Measurements from ENCODE around the gene RAB30.

The RAB30 gene

DNA sequence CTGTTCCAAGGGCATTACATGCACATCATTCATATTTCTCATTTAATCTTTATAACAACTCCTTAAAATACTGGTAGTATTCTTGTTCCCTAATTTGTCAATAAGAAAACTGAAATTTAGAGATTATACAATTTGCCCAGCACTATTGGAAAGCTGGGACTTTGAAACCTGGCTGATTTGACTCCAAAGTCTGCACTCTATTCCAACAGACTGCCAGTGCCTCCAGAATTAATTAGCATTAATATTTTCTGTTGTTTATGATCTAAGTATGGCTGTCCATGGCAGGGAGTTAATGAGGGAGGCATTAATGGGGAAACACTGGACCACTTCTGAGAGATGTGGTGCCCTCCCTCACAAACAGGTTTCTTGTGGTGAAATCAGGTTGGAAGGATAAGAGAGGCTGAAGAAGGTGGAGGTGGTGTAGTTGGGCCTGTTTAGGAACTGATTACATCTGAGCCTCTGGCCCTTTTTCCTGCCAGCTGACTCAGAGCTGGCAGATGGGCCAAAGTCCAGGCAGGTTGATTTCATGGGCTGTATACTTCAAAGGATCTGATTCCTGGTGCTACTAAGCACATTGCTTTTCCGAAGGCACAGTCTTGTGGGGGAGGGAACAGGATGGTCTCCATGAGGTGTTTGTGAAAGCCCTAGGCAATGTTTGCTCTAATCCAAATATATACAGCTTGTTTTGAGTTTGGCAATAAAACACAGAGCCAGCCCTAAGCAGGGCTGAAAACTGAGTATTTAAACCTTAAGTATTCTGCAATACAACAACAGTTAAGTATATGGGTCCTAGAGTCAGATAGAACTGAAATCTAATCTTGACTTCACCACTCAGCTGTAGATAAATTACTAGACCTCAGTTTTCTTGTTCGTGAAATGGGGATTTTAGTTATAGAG is 21.0 kb upstream of the RAB30 start:
- Mint-ChIP-seq H3K4me3 (no peak overlapping the region), H3K4me1 (no peaks in the 10 kb centered on the region), H3K27ac (ENCODE audit: low read depth) (no peak overlapping the region), H3K36me3 (ENCODE audit: insufficient read depth) (no peaks in the 10 kb centered on the region), H3K9me3 (no peaks in the 10 kb centered on the region), H3K27me3 (no peaks in the 10 kb centered on the region)
- DNase-seq (ENCODE audit: low spot score in 2 of 2) = no peak
- no peak for ATAC-seq (replicated peaks; ENCODE audit: extremely low read depth, poor library complexity, severe bottlenecking)

- DNase-seq (ENCODE audit: low spot score in 2 of 2) = no peak
- Mint-ChIP-seq H3K4me1 (no peaks in the 10 kb centered on the region), H3K27me3 (no peaks in the 10 kb centered on the region), H3K36me3 (ENCODE audit: insufficient read depth) (peaks cover 2% of the 10 kb centered on the region), H3K9me3 (no peaks in the 10 kb centered on the region), H3K27ac (ENCODE audit: low read depth) (peak overlapping the region; percentile 58), H3K4me3 (no peak overlapping the region)
- no peak for ATAC-seq (replicated peaks; ENCODE audit: extremely low read depth, poor library complexity, severe bottlenecking)
These were observed 17.3 kb upstream of the RAB30 start for GRCh38 chr11:83088965-83089364.

- peak overlapping the region; percentile 36 for H3K27ac Mint-ChIP-seq (ENCODE audit: low read depth)
- H3K4me1 Mint-ChIP-seq = no peaks in the 10 kb centered on the region
- no peaks in the 10 kb centered on the region for H3K9me3 Mint-ChIP-seq
- H3K27me3 Mint-ChIP-seq = no peaks in the 10 kb centered on the region
- DNase-seq (ENCODE audit: low spot score in 2 of 2) (no peak), ATAC-seq (replicated peaks; ENCODE audit: extremely low read depth, poor library complexity, severe bottlenecking) (no peak)
- H3K36me3 Mint-ChIP-seq (ENCODE audit: insufficient read depth) = peaks cover 5% of the 10 kb centered on the region
- H3K4me3 Mint-ChIP-seq = no peak overlapping the region
These were observed 15.3 kb upstream of the RAB30 start for GRCh38 chr11:83087035-83087434.

DNA sequence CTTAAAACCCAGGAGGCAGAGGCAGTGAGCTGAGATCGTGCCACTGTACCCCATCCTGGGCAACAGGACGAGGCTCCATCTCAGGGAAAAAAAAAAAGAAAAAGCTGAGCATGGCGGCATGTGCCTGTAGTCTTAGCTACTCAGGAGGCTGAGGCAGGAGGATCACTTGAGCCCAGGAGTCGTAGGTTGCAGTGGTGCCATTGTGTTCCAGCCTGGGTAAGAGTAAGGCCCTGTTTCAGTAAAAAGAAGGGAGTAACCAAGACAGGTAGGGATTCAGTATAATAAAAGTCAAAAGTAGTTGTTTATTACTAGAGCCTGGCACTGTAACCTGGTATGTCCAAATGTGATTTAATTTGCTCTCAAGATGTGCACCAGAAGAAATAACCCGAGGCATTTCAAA is 8.1 kb upstream of the RAB30 start:
- Mint-ChIP-seq H3K9me3 (no peaks in the 10 kb centered on the region), H3K4me1 (peaks cover 17% of the 10 kb centered on the region), H3K27me3 (no peaks in the 10 kb centered on the region), H3K27ac (ENCODE audit: low read depth) (peak overlapping the region; percentile 35), H3K4me3 (no peak overlapping the region), H3K36me3 (ENCODE audit: insufficient read depth) (peaks cover 5% of the 10 kb centered on the region)
- DNase-seq (ENCODE audit: low spot score in 2 of 2) = no peak
- no peak for ATAC-seq (replicated peaks; ENCODE audit: extremely low read depth, poor library complexity, severe bottlenecking)

DNA sequence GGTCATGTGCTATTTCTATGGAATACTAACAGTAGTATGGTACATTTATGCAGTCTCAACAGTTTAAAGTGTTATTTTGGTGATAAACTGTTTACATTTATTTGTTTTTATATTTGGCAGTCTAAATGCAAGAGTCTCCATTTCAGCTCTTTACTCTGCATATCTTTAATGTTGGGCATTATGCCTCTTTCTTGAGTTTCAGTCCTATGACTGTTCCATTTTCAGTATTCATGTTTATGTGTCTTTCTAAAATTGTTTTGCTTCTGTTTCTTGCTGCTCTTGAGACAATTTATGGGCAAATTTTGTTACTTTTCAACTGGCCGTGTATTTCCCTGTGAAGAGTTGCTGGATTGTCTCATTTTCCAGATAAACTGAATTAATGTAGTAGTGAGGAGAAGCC is 6.6 kb upstream of the RAB30 start:
- H3K4me1 Mint-ChIP-seq = peaks cover 21% of the 10 kb centered on the region
- H3K27me3 Mint-ChIP-seq = no peaks in the 10 kb centered on the region
- H3K36me3 Mint-ChIP-seq (ENCODE audit: insufficient read depth) = peaks cover 9% of the 10 kb centered on the region
- no peak for DNase-seq (ENCODE audit: low spot score in 2 of 2)
- peak overlapping the region; percentile 26 for H3K27ac Mint-ChIP-seq (ENCODE audit: low read depth)
- no peak overlapping the region for H3K4me3 Mint-ChIP-seq
- H3K9me3 Mint-ChIP-seq = no peaks in the 10 kb centered on the region
- ATAC-seq (replicated peaks; ENCODE audit: extremely low read depth, poor library complexity, severe bottlenecking) = no peak

DNA sequence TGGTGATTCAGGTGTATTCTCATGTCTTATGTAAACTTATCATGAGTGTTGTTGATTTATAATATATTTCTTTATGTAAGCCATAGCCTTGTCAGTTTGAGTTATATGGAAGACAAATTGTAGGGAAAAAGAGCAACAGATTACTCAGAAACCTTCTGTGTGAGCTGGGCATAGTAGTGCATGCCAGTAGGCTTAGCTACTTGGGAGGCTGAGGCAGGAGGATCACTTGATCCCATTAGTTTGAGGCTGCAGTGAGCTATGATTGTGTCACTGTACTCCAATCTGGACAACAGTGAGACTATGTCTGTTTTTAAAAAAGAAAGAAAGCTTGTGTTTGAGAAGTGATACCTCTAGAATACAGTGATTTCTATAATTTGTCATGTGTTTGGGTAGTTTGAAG is 2.2 kb upstream of the RAB30 start:
- DNase-seq (ENCODE audit: low spot score in 2 of 2) (no peak), ATAC-seq (replicated peaks; ENCODE audit: extremely low read depth, poor library complexity, severe bottlenecking) (no peak)
- Mint-ChIP-seq H3K9me3 (no peaks in the 10 kb centered on the region), H3K4me3 (no peak overlapping the region), H3K36me3 (ENCODE audit: insufficient read depth) (peaks cover 11% of the 10 kb centered on the region), H3K27me3 (no peaks in the 10 kb centered on the region), H3K27ac (ENCODE audit: low read depth) (no peak overlapping the region), H3K4me1 (peaks cover 28% of the 10 kb centered on the region)

DNA sequence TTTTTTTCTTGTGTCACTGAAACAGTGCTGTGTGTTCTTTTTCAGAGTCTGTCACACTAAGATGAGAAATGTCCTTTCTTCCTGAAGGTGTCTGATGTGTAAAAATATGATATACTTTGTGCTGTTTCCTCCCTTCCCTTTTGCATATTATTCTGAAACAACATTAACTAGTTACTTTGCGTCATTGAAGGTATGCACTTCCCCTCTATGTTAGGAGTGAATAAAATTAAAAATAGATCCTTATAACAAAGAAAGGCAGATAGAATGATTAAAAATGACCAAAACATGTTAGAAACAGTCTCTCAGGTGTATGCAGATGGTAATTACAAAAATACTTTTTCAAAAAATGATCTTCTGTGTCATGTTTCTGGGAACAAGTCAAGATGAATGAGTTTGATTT is 1.6 kb upstream of the RAB30 start:
- Mint-ChIP-seq H3K9me3 (no peaks in the 10 kb centered on the region), H3K4me1 (peaks cover 28% of the 10 kb centered on the region), H3K4me3 (no peak overlapping the region), H3K36me3 (ENCODE audit: insufficient read depth) (peaks cover 11% of the 10 kb centered on the region), H3K27ac (ENCODE audit: low read depth) (no peak overlapping the region), H3K27me3 (no peaks in the 10 kb centered on the region)
- ATAC-seq (replicated peaks; ENCODE audit: extremely low read depth, poor library complexity, severe bottlenecking) (no peak), DNase-seq (ENCODE audit: low spot score in 2 of 2) (no peak)

GRCh38 chr11:83072350-83073242 is 899 bp upstream of the RAB30 start:
- H3K9me3 Mint-ChIP-seq = no peaks in the 10 kb centered on the region
- H3K36me3 Mint-ChIP-seq (ENCODE audit: insufficient read depth) = peaks cover 11% of the 10 kb centered on the region
- H3K27me3 Mint-ChIP-seq = no peaks in the 10 kb centered on the region
- no peak for DNase-seq (ENCODE audit: low spot score in 2 of 2)
- no peak overlapping the region for H3K27ac Mint-ChIP-seq (ENCODE audit: low read depth)
- no peak overlapping the region for H3K4me3 Mint-ChIP-seq
- peaks cover 28% of the 10 kb centered on the region for H3K4me1 Mint-ChIP-seq
- no peak for ATAC-seq (replicated peaks; ENCODE audit: extremely low read depth, poor library complexity, severe bottlenecking)

DNA sequence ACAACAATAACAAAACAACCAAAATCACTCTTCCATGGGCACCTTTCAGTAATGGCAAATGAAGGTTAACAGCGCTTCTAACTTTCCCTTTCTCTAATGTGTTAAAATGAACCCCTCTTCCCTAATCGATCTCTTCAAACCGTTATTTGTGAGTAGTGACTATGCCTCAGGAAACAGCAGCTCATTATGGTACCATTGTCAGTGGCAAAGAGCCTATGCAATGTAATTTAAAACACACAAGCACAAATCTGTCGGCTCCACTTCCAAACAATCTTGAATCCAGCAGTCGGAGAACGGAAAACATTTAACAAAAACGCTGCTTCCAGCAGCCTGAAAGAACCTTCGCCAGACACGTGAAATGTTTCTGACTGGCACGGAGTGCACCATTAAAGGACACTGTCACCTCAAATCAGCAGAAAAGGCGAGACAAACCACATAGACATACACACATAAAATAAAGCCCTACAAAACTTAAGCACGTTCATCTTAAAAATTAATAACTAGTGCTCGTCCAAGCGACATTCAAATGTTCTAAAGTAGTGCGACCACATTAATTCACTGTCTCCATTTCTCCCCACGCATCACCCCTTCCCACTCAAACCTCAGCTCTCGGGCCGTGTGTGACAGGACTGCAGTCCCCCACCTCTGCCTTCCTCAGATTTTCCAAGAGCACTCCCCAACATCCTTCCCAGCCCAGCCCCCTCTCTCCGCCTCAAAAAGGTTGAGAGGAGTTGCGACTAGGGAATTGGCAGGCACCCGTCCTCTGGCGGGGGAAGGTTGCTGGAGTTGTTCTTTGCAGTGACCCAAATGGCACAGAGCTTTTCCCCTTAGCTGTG is 748 bp downstream of the RAB30 start:
- Mint-ChIP-seq H3K27ac (ENCODE audit: low read depth) (no peak overlapping the region), H3K4me3 (no peak overlapping the region), H3K27me3 (no peaks in the 10 kb centered on the region), H3K9me3 (no peaks in the 10 kb centered on the region), H3K36me3 (ENCODE audit: insufficient read depth) (peaks cover 9% of the 10 kb centered on the region), H3K4me1 (peaks cover 28% of the 10 kb centered on the region)
- peak in 1 of 2 donors; percentile 13 for DNase-seq (ENCODE audit: low spot score in 2 of 2)
- peak; percentile 16 for ATAC-seq (replicated peaks; ENCODE audit: extremely low read depth, poor library complexity, severe bottlenecking)

- Mint-ChIP-seq H3K4me3 (no peak overlapping the region), H3K4me1 (peaks cover 27% of the 10 kb centered on the region), H3K9me3 (no peaks in the 10 kb centered on the region), H3K36me3 (ENCODE audit: insufficient read depth) (peaks cover 9% of the 10 kb centered on the region), H3K27me3 (no peaks in the 10 kb centered on the region), H3K27ac (ENCODE audit: low read depth) (peak overlapping the region; percentile 19)
- ATAC-seq (replicated peaks; ENCODE audit: extremely low read depth, poor library complexity, severe bottlenecking) (no peak), DNase-seq (ENCODE audit: low spot score in 2 of 2) (no peak)
These were observed 1.5 kb downstream of the RAB30 start for GRCh38 chr11:83070044-83070701.

- Mint-ChIP-seq H3K4me3 (no peak overlapping the region), H3K27me3 (no peaks in the 10 kb centered on the region), H3K36me3 (ENCODE audit: insufficient read depth) (peaks cover 7% of the 10 kb centered on the region), H3K9me3 (no peaks in the 10 kb centered on the region), H3K4me1 (peaks cover 20% of the 10 kb centered on the region), H3K27ac (ENCODE audit: low read depth) (peak overlapping the region; percentile 19)
- no peak for ATAC-seq (replicated peaks; ENCODE audit: extremely low read depth, poor library complexity, severe bottlenecking)
- DNase-seq (ENCODE audit: low spot score in 2 of 2) = no peak
These were observed 2.2 kb downstream of the RAB30 start for GRCh38 chr11:83069441-83070043.

Data from central memory CD8-positive, alpha-beta T cell (primary cell).